Panc1 (cell line): ENCODE data around the gene KIF26B. TPM values are rescaled to one million over a fixed set of nuclear protein-coding genes. Genes with fewer than 3 reads are reported as not detected.

Experiments
- ATAC-seq: fragments of 200-7000 bp; cut with Tn5 transposase; 2 replicates; pipeline ENCODE4 v1.9.1; 2020; ENCODE audit warnings: mild to moderate bottlenecking, moderate library complexity
- BruUV-seq: library from RNA; stranded (reverse); fragments of 400-500 nt; replicated peaks from 2 replicates; lab custom pipeline; 2021; lab: Mats Ljungman, UMichigan
- CTCF ChIA-PET: fragments of 300-600 bp; sonication (Branson Sonifier 250); formaldehyde crosslinking; loops from one replicate; lab custom pipeline; 2022; ENCODE audit warnings: antibody characterized with exemption; lab: Charles Lee
- POLR2A ChIA-PET: fragments of 300-600 bp; sonication (Branson Sonifier 250); formaldehyde crosslinking; loops from one replicate; lab custom pipeline; 2022; ENCODE audit warnings: antibody characterized with exemption; lab: Charles Lee
- DNase-seq: peaks from one replicate; pipeline ENCODE4 v3.0.0-alpha.2; 2010; ENCODE audit warnings: low read depth, low spot score
- H3K27ac ChIP-seq: 2 replicates; pipeline ENCODE4 v1.5.1; 2011; ENCODE audit warnings: mild to moderate bottlenecking, low read length, inconsistent platforms
- H3K27me3 ChIP-seq: fragments of 200-500 bp; sonication (Bioruptor generic); 2 replicates; pipeline ENCODE4 v1.6.0; 2014; ENCODE audit warnings: low read length, inconsistent platforms; ENCODE audit not compliant: control insufficient read depth, insufficient read depth
- H3K36me3 ChIP-seq: fragments of 200-500 bp; sonication (Bioruptor generic); 2 replicates; pipeline ENCODE4 v1.5.1; 2014; ENCODE audit warnings: inconsistent platforms, mild to moderate bottlenecking, low read length, moderate library complexity; ENCODE audit not compliant: control insufficient read depth, insufficient read depth
- H3K4me1 ChIP-seq: 2 replicates; pipeline ENCODE4 v1.5.1; 2011; ENCODE audit warnings: inconsistent platforms, mild to moderate bottlenecking, low read length, moderate library complexity; ENCODE audit not compliant: control insufficient read depth, insufficient read depth
- H3K4me3 ChIP-seq, 2 experiments: 2 replicates each; pipeline ENCODE4 v1.5.1; 2011 to 2012; ENCODE audit warnings: low read depth in 2 of 2, low read length in 2 of 2, mild to moderate bottlenecking in 2 of 2, inconsistent platforms in 1 of 2, moderate library complexity in 1 of 2
- H3K9me3 ChIP-seq: fragments of 200-500 bp; sonication (Bioruptor generic); 2 replicates; pipeline ENCODE4 v1.5.1; 2014; ENCODE audit warnings: low read depth, mild to moderate bottlenecking, inconsistent platforms, low read length, moderate library complexity; ENCODE audit not compliant: control insufficient read depth, insufficient read depth
- POLR2AphosphoS5 ChIP-seq: IDR thresholded peaks from 2 replicates; pipeline ENCODE4 v1.6.1; 2012; ENCODE audit warnings: mild to moderate bottlenecking, low read depth, low read length, moderate library complexity
- SIN3A ChIP-seq: IDR thresholded peaks from 2 replicates; pipeline ENCODE4 v1.6.1; 2012; ENCODE audit warnings: low read depth, mild to moderate bottlenecking, low read length, moderate library complexity, borderline replicate concordance; ENCODE audit not compliant: insufficient read depth
- TCF7L2 ChIP-seq: IDR thresholded peaks from 2 replicates; pipeline ENCODE4 v1.6.1; 2011; ENCODE audit warnings: mild to moderate bottlenecking, low read depth, low read length, inconsistent platforms
- in situ Hi-C: cut with HindIII; loops from 2 replicates; pipeline ENCODE4 v1.10.0; 2016; ENCODE audit warnings: low sequenced_read_pairs, low pct_unique_long_range_greater_than_20kb
- intact Hi-C: fragments of 100-400 bp; cut with micrococcal nuclease; formaldehyde crosslinking; loops from one replicate; pipeline ENCODE4 v1.10.0; 2022; ENCODE audit not compliant: unreplicated experiment
- total RNA-seq: library from RNA; stranded (reverse); gene quantifications from one replicate; pipeline ENCODE4 v1.2.1, GENCODE V29; 2021; ENCODE audit not compliant: unreplicated experiment
- TF ChIP-seq, protein P1 (sequence below): fragments of 450-650 bp; IDR thresholded peaks from 2 replicates; pipeline ENCODE4 v1.5.1; 2017; ENCODE audit warnings: mild to moderate bottlenecking
- TF ChIP-seq, protein P2 (sequence below), 2 experiments: IDR thresholded peaks; 2 replicates each; pipeline ENCODE4 v1.6.1; 2011 to 2012; ENCODE audit warnings: low read depth in 2 of 2, control low read depth in 1 of 2, low read length in 1 of 2, mild to moderate bottlenecking in 1 of 2, moderate library complexity in 1 of 2; ENCODE audit not compliant: insufficient read depth in 1 of 2

Gene KIF26B
- total RNA-seq, 1 experiment from 2014 or later, result 0.33 TPM

DNA sequence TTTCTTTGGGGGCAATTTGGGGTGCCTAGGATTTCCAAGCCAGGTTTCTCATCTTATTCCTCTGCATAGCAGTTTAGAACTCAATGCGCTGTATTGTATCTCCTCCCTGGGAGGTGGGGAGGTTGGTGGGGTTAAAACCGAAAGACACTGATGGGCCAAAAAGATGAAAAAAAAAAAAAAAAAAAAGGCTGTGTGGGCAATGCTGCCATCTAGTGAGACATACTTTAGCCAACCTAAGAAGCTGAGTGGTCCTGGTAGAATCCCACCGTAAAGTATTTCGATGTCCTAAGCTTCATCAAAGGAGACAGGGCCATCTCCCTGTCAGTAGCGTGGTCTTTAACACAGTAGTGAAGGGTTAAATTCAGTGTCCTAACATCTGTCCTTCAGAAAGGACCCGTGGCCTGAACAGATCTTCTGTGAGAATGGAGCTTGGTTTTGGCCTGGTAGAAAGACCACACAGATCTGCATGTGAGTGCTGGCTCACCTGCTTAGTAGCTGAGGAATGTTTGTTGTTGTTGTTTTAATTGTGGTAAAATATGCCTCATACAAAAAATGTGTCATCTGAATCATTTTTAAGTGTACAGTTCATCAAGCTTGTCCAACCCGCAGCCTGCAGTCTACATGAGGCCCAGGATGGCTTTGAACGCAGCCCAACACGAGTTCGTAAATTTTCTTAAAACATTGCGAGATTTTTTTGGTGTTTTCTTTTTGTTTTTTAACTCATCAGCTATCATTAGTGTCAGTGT lies 226.2 kb downstream of the KIF26B start:
- no TSS peak for BruUV-seq
- peaks cover 12% of the 10 kb centered on the region for H3K27me3 ChIP-seq
- no peak overlapping the region for H3K27ac ChIP-seq
- H3K36me3 ChIP-seq, result no peaks in the 10 kb centered on the region
- intact Hi-C loops (loop anchor here (5.0 kb wide), 1 partner anchor 224 kb away; no protein-coding TSS in a partner anchor), in situ Hi-C loops (no loop called here)
- POLR2A ChIA-PET, result no interaction called here
- DNase-seq (no peak), ATAC-seq (no peak)
- CTCF ChIA-PET, result interaction anchor here (0.5 to 1.0 kb wide), 13 partner anchors 54 to 1069 kb away, joined by 3 to 12 read pairs (median 5); no protein-coding TSS in a partner anchor
- no peak for TF ChIP-seq POLR2AphosphoS5
- TF ChIP-seq, protein P1, sequence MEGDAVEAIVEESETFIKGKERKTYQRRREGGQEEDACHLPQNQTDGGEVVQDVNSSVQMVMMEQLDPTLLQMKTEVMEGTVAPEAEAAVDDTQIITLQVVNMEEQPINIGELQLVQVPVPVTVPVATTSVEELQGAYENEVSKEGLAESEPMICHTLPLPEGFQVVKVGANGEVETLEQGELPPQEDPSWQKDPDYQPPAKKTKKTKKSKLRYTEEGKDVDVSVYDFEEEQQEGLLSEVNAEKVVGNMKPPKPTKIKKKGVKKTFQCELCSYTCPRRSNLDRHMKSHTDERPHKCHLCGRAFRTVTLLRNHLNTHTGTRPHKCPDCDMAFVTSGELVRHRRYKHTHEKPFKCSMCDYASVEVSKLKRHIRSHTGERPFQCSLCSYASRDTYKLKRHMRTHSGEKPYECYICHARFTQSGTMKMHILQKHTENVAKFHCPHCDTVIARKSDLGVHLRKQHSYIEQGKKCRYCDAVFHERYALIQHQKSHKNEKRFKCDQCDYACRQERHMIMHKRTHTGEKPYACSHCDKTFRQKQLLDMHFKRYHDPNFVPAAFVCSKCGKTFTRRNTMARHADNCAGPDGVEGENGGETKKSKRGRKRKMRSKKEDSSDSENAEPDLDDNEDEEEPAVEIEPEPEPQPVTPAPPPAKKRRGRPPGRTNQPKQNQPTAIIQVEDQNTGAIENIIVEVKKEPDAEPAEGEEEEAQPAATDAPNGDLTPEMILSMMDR, result peak; percentile 72
- H3K4me1 ChIP-seq, result no peaks in the 10 kb centered on the region
- no peak overlapping the region for H3K4me3 ChIP-seq
- no peaks in the 10 kb centered on the region for H3K9me3 ChIP-seq

DNA sequence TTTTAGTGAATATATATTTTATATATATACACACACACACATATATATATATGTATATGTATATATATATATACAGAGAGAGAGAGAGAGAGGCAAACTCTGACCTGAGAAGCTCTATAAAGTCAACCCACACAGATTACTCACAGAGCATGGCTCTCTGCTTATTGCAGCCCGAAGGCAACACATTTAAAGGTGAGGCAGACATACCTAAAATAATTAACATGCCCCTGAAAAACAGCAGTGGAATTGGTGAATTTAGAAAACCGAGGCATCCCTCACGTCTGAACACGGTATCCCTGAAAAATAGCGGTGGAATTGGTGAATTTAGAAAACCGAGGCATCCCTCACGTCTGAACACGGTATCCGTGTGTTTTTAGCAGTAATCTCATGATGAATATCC lies 228.2 kb downstream of the KIF26B start:
- Histone ChIP-seq H3K9me3 (no peaks in the 10 kb centered on the region), H3K36me3 (no peaks in the 10 kb centered on the region), H3K27ac (no peak overlapping the region), H3K4me1 (no peaks in the 10 kb centered on the region), H3K4me3 (no peak overlapping the region), H3K27me3 (peaks cover 12% of the 10 kb centered on the region)
- CTCF ChIA-PET, result no interaction called here
- DNase-seq (no peak), ATAC-seq (no peak)
- no TSS peak for BruUV-seq
- in situ Hi-C loops (no loop called here), intact Hi-C loops (loop anchor here (5.0 kb wide), 1 partner anchor 226 kb away; no protein-coding TSS in a partner anchor)
- TF ChIP-seq TCF7L2 (no peak), POLR2AphosphoS5 (no peak), SIN3A (no peak)
- TF ChIP-seq, protein P2, sequence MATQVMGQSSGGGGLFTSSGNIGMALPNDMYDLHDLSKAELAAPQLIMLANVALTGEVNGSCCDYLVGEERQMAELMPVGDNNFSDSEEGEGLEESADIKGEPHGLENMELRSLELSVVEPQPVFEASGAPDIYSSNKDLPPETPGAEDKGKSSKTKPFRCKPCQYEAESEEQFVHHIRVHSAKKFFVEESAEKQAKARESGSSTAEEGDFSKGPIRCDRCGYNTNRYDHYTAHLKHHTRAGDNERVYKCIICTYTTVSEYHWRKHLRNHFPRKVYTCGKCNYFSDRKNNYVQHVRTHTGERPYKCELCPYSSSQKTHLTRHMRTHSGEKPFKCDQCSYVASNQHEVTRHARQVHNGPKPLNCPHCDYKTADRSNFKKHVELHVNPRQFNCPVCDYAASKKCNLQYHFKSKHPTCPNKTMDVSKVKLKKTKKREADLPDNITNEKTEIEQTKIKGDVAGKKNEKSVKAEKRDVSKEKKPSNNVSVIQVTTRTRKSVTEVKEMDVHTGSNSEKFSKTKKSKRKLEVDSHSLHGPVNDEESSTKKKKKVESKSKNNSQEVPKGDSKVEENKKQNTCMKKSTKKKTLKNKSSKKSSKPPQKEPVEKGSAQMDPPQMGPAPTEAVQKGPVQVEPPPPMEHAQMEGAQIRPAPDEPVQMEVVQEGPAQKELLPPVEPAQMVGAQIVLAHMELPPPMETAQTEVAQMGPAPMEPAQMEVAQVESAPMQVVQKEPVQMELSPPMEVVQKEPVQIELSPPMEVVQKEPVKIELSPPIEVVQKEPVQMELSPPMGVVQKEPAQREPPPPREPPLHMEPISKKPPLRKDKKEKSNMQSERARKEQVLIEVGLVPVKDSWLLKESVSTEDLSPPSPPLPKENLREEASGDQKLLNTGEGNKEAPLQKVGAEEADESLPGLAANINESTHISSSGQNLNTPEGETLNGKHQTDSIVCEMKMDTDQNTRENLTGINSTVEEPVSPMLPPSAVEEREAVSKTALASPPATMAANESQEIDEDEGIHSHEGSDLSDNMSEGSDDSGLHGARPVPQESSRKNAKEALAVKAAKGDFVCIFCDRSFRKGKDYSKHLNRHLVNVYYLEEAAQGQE (IDR thresholded peaks at IDR 0.05; ENCODE audit: insufficient read depth in 1 of 2, low read depth in 2 of 2, low read length in 1 of 2), result no peak
- TF ChIP-seq, protein P1, result no peak
- POLR2A ChIA-PET, result no interaction called here
